MM.1S (cell line): ENCODE measurements around the gene SLC17A8.
A peak's percentile ranks its signal among the peaks of the same experiment; 100 is the strongest.

ENCODE experiments used
- DNase-seq: peaks from one replicate; pipeline ENCODE4 v3.0.0-alpha.2; 2015
- H2AFZ ChIP-seq: fragments of 300-600 bp; sonication (generic); 2 replicates; pipeline ENCODE4 v1.6.0; 2016; ENCODE audit warnings: antibody characterized with exemption, low read length
- H3F3A ChIP-seq: fragments of 300-600 bp; sonication (generic); 2 replicates; pipeline ENCODE4 v1.6.1; 2016; ENCODE audit warnings: mild to moderate bottlenecking, antibody characterized with exemption, low read length, moderate library complexity, mixed read lengths; ENCODE audit not compliant: insufficient read depth
- H3K27ac ChIP-seq: fragments of 300-600 bp; sonication (generic); 2 replicates; pipeline ENCODE4 v1.5.1; 2016; ENCODE audit warnings: mild to moderate bottlenecking, low read length
- H3K27me3 ChIP-seq: fragments of 300-600 bp; sonication (generic); replicated peaks from 2 replicates; pipeline ENCODE4 v1.6.0; 2016; ENCODE audit warnings: low read length; ENCODE audit not compliant: insufficient read depth
- H3K36me3 ChIP-seq: fragments of 300-600 bp; sonication (generic); replicated peaks from 2 replicates; pipeline ENCODE4 v1.6.1; 2016; ENCODE audit warnings: mild to moderate bottlenecking, low read length, mixed read lengths; ENCODE audit not compliant: insufficient read depth
- H3K4me1 ChIP-seq: fragments of 300-600 bp; sonication (generic); 2 replicates; pipeline ENCODE4 v1.6.1; 2016; ENCODE audit warnings: low read length, mixed read lengths
- H3K4me2 ChIP-seq: fragments of 300-600 bp; sonication (generic); 2 replicates; pipeline ENCODE4 v1.6.0; 2016; ENCODE audit warnings: low read depth, low read length
- H3K4me3 ChIP-seq: fragments of 300-600 bp; sonication (generic); 2 replicates; pipeline ENCODE4 v1.5.1; 2016; ENCODE audit warnings: low read length, mixed read lengths
- H3K79me2 ChIP-seq: fragments of 300-600 bp; sonication (generic); 2 replicates; pipeline ENCODE4 v1.6.1; 2016; ENCODE audit warnings: mixed run types, low read length, mixed read lengths
- H3K9ac ChIP-seq: fragments of 300-600 bp; sonication (generic); 2 replicates; pipeline ENCODE4 v1.6.1; 2016; ENCODE audit warnings: low read length, mixed read lengths
- H3K9me2 ChIP-seq: fragments of 300-600 bp; sonication (generic); replicated peaks from 2 replicates; pipeline ENCODE4 v1.6.1; 2016; ENCODE audit warnings: mild to moderate bottlenecking, low read length, mixed read lengths; ENCODE audit not compliant: insufficient read depth
- H3K9me3 ChIP-seq: fragments of 300-600 bp; sonication (generic); replicated peaks from 2 replicates; pipeline ENCODE4 v1.6.1; 2016; ENCODE audit warnings: mild to moderate bottlenecking, low read length, mixed read lengths; ENCODE audit not compliant: insufficient read depth
- H4K20me1 ChIP-seq: fragments of 300-600 bp; sonication (generic); 2 replicates; pipeline ENCODE4 v1.6.1; 2016; ENCODE audit warnings: mild to moderate bottlenecking, low read length, moderate library complexity, mixed read lengths; ENCODE audit not compliant: insufficient read depth
- EZH2 ChIP-seq: fragments of 300-600 bp; sonication (generic); optimal IDR thresholded peaks from 2 replicates; pipeline ENCODE3; 2017; ENCODE audit warnings: low read depth, mild to moderate bottlenecking, antibody characterized with exemption, low read length, mixed read lengths
- EZH2phosphoT487 ChIP-seq: fragments of 300-600 bp; sonication (generic); IDR thresholded peaks from 2 replicates; pipeline ENCODE4 v1.6.1; 2018; ENCODE audit warnings: antibody characterized with exemption, low read length
- TF ChIP-seq, protein P1 (sequence below): fragments of 300-600 bp; sonication (generic); IDR thresholded peaks from 2 replicates; pipeline ENCODE4 v1.5.1; 2016; ENCODE audit warnings: antibody characterized with exemption, low read length, mixed read lengths

Gene SLC17A8

DNA sequence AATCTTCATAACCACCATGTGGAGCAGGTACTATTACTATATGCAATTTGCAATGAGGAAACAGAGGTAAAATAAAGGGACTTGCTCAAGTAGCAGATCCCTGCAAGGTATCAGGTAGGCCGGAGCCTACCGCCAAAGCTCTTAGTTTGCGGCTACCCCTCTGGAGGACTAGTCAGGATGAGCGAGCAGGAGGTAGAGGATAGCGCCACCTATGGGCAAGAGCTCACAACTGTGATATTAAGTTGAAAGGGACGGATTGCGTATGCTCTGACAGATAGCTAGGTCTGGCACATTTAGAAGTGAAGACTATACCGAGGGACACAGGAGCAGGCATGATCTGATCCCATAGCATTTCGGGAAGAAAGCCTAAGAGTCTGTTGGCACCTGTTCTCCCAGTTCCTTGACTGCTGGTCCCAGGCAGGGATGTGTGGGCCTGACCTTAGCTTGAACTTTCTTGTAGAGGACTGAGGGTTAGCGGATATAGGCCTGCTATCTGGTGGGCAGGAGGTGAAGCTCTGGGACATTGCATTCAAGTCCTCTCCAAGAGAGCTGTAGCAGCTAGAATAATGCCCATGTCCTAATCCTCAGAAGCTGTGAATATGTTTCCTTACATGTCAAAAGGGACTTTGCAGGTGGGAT is 48.0 kb downstream of the SLC17A8 start:
- TF ChIP-seq EZH2phosphoT487: no peak
- TF ChIP-seq, protein P1, sequence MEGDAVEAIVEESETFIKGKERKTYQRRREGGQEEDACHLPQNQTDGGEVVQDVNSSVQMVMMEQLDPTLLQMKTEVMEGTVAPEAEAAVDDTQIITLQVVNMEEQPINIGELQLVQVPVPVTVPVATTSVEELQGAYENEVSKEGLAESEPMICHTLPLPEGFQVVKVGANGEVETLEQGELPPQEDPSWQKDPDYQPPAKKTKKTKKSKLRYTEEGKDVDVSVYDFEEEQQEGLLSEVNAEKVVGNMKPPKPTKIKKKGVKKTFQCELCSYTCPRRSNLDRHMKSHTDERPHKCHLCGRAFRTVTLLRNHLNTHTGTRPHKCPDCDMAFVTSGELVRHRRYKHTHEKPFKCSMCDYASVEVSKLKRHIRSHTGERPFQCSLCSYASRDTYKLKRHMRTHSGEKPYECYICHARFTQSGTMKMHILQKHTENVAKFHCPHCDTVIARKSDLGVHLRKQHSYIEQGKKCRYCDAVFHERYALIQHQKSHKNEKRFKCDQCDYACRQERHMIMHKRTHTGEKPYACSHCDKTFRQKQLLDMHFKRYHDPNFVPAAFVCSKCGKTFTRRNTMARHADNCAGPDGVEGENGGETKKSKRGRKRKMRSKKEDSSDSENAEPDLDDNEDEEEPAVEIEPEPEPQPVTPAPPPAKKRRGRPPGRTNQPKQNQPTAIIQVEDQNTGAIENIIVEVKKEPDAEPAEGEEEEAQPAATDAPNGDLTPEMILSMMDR: peak; percentile 72

DNA sequence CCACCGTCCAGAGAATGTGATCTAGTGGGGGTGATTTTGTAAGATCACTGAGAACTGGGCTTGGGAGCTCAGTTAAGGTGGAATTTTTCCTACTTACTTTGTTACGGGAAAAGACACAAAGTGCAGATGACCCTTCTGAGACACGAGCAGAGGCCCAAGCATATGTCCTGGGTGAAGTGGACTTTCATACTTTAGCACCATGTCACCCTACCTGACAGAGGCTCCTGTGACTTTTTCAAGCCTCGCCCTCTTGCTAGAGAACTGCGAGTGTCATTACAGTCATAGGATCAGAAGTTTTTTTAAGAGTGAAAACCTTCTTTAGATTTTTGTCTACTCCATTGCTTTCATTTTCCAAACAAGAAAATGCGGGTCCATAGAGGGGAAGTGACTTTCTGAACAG is 56.1 kb downstream of the SLC17A8 start:
- no peak overlapping the region for H2AFZ ChIP-seq
- H3K9ac ChIP-seq: no peak overlapping the region

More for the DNA sequence above, 48.0 kb downstream of the SLC17A8 start:
- H3K9me3 ChIP-seq: no peaks in the 10 kb centered on the region
- no peaks in the 10 kb centered on the region for H3K79me2 ChIP-seq
- no peaks in the 10 kb centered on the region for H3F3A ChIP-seq
- H3K36me3 ChIP-seq: no peaks in the 10 kb centered on the region
- H3K27me3 ChIP-seq: no peaks in the 10 kb centered on the region
- no peak overlapping the region for H2AFZ ChIP-seq
- DNase-seq: peak; percentile 62
- H3K9me2 ChIP-seq: no peaks in the 10 kb centered on the region
- no peaks in the 10 kb centered on the region for H3K4me1 ChIP-seq
- no peak overlapping the region for H3K4me2 ChIP-seq
- H3K4me3 ChIP-seq: no peak overlapping the region
- no peak overlapping the region for H3K27ac ChIP-seq
- no peak overlapping the region for H3K9ac ChIP-seq
- H4K20me1 ChIP-seq: no peaks in the 10 kb centered on the region

DNA sequence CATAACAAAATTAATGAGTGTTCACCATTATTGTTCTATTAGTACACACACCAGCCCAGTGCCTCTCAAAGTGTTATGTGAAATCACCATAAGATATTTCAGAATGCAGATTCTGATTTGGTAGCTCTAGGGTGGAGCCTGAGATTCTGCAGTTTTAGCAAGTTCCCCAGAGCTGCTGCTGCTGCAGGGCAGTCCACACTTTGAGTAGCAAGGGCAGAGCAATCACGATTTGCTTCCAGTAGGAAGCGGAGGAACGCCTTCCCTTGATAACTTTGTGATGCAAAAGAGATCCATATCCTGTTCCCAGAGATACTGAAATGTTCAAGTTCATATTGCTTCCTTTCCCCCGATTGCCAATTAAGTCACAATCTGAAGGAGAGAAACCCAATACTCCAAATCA is 57.9 kb downstream of the SLC17A8 start:
- Histone ChIP-seq H3K27ac (no peak overlapping the region), H2AFZ (no peak overlapping the region), H3F3A (no peaks in the 10 kb centered on the region), H3K79me2 (no peaks in the 10 kb centered on the region), H3K36me3 (no peaks in the 10 kb centered on the region), H3K9me3 (no peaks in the 10 kb centered on the region), H4K20me1 (no peaks in the 10 kb centered on the region), H3K9ac (no peak overlapping the region), H3K27me3 (no peaks in the 10 kb centered on the region), H3K4me1 (no peaks in the 10 kb centered on the region), H3K9me2 (no peaks in the 10 kb centered on the region), H3K4me2 (no peak overlapping the region), H3K4me3 (no peak overlapping the region)
- TF ChIP-seq, protein P1: no peak
- TF ChIP-seq EZH2: no peak
- TF ChIP-seq EZH2phosphoT487: no peak
- DNase-seq: no peak

More for the DNA sequence above, 56.1 kb downstream of the SLC17A8 start:
- Histone ChIP-seq H3K36me3 (no peaks in the 10 kb centered on the region), H3K9me3 (no peaks in the 10 kb centered on the region), H3K4me3 (no peak overlapping the region), H3F3A (no peaks in the 10 kb centered on the region), H3K4me1 (no peaks in the 10 kb centered on the region), H3K27me3 (no peaks in the 10 kb centered on the region), H3K4me2 (no peak overlapping the region), H3K79me2 (no peaks in the 10 kb centered on the region), H4K20me1 (no peaks in the 10 kb centered on the region), H3K27ac (no peak overlapping the region), H3K9me2 (no peaks in the 10 kb centered on the region)
- TF ChIP-seq, protein P1: no peak
- TF ChIP-seq EZH2phosphoT487 (no peak), EZH2 (no peak)
- DNase-seq: no peak
